Cardiac fibroblast (primary cell): ENCODE measurements around the gene NEO1.

ENCODE experiments used
- DNase-seq, 2 donors: peaks; one replicate each; pipeline versions ENCODE4 v3.0.0 to v3.0.0-alpha.2; 2010; ENCODE audit warnings: low read depth in 2 of 2
- H3K4me3 ChIP-seq, 2 donors: replicated peaks in 1 of 2; 1 replicate in 1 of 2; 2 replicates in 1 of 2; pipeline ENCODE4 v1.5.1; 2011; ENCODE audit warnings: low read depth in 2 of 2, low read length in 2 of 2, mild to moderate bottlenecking in 2 of 2, moderate library complexity in 1 of 2
- TF ChIP-seq, protein P1 (sequence below): IDR thresholded peaks from one replicate; pipeline ENCODE4 v1.5.1; 2011; ENCODE audit warnings: low read depth, mild to moderate bottlenecking, low read length, inconsistent platforms

The NEO1 gene

DNA sequence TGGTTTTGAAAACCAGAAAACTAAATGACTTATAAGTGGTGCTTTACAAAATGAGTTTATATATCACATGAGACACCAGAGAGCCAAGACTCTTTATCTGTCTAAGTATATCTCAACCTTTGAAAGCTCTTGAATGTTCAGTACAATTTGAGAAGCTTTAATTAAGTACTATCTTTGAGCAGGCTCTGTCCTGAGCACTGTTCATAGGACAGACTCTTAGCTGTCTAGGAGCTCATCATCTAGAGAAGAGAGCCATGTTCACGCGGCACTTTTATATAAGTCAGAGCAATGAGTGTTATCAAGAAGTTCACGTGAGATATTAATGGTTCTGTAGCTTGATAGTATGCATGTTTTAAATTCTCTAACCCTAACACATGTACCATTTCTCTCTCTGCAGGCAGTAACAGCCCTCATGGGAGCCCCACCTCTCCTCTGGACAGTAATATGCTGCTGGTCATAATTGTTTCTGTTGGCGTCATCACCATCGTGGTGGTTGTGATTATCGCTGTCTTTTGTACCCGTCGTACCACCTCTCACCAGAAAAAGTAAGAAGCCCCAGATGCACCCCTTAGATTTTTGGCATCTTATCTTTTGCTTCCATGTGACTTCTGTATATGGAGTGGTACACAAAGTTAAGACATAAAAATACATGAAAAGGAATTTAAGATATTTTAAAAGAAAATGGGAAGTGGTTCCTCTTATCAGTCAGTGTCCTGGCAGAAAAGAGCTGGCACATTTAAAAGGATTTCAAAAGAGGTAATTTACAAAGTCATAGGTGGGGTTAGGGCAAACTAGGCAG is 230.5 kb downstream of the NEO1 start:
- no peak for DNase-seq
- H3K4me3 ChIP-seq = no peak overlapping the region
- TF ChIP-seq, protein P1, sequence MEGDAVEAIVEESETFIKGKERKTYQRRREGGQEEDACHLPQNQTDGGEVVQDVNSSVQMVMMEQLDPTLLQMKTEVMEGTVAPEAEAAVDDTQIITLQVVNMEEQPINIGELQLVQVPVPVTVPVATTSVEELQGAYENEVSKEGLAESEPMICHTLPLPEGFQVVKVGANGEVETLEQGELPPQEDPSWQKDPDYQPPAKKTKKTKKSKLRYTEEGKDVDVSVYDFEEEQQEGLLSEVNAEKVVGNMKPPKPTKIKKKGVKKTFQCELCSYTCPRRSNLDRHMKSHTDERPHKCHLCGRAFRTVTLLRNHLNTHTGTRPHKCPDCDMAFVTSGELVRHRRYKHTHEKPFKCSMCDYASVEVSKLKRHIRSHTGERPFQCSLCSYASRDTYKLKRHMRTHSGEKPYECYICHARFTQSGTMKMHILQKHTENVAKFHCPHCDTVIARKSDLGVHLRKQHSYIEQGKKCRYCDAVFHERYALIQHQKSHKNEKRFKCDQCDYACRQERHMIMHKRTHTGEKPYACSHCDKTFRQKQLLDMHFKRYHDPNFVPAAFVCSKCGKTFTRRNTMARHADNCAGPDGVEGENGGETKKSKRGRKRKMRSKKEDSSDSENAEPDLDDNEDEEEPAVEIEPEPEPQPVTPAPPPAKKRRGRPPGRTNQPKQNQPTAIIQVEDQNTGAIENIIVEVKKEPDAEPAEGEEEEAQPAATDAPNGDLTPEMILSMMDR = no peak

DNA sequence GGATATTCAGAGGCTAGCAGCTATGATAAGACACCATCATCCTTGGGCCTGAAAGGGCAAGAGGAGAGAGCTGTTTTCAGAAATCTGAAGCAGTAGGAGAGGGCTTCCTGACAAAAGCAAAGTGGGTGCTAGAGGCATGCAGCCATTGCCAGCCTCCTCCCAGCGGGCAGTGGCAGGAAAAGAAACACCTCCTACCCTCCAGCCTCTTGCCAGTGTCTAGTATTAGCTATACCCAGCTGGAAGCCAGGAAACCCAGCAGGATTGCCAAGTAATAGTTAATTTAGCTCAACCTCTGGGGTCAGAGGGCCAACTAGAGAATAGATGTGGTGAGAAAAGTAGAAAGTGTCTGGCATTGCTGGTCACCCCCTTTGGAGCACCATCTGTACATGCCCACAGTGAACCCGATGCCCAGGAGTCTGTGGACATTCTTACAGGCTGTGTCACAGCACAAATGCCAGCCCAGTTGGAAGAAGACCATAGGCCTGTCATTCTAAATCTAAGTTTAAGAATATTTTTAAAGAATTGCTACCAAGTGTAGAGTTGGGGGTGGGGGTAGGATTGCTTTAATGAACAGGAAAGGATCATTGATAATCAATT is 231.2 kb downstream of the NEO1 start:
- no peak overlapping the region for H3K4me3 ChIP-seq
- TF ChIP-seq, protein P1 = no peak
- DNase-seq = peak in 1 of 2 donors; percentile 4

DNA sequence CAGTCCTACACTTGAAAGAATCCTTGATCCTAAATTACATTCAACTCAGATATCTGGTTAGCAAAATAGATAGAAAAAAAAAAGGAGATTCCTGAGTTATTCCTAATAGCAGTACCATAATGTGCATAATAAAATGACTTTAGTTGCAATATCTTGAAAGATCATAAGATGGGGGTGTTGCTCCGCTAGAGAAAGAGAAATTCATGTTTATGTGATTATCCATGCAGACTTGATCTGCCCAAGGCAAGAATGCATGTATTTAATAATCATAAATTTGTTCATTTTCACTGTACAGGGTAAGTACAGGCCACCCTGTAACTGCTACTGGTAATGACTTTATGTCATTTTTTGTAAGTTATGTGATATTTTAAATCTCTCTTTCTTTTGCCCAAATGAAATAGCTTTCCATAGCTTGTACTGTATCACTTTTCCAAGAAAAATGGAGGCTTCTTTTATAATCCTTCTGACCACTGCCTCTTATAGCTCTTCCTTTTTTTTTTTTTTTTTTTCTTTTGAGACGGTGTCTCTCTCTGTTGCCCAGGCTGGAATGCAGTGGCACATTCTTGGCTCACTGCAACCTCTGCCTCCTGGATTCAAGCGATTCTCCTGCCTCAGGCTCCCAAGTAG is 231.9 kb downstream of the NEO1 start:
- peak; percentile 33 to 39 for DNase-seq
- TF ChIP-seq, protein P1 = peak; percentile 25
- H3K4me3 ChIP-seq = no peak overlapping the region

DNA sequence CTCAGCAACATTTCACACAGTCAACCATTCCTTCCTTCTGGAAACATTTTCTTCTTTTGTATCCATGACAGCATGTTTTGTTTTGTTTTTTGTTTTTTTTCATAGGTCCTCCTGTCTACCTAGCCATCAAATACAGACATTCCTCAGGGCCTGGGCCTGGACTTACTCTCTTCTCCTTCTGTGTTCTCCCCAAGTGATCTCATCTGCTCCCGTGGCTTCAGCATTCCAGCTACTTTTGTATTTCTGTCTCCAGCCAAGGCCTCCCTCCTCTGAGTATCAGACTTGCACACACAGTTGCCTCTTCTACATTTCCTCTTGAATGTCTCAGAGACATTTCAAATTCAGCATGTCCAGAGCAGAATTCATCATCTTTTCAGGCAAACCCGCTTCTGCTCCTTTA is 234.0 kb downstream of the NEO1 start:
- peak; percentile 9 for DNase-seq
- no peak overlapping the region for H3K4me3 ChIP-seq
- TF ChIP-seq, protein P1 = no peak

DNA sequence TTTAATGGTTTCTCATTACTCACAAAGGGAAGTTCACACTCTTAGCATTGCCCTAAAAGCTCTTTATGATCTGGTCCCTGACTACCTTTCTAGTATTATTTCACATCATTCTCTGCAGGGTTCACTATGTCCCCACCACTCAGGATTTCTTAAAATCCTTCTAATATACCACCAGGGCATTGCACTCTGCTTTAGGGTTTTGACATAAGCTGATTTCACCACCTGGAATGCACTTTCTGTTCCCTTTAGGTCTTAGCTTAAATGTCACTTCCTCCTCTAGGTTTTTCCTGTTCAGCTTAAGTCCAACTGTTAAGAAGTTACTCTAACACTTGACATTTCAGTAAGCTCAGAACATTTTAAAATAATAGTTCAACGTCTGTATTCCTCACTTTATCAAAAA is 234.8 kb downstream of the NEO1 start:
- no peak for DNase-seq
- H3K4me3 ChIP-seq = no peak overlapping the region
- TF ChIP-seq, protein P1 = no peak

DNA sequence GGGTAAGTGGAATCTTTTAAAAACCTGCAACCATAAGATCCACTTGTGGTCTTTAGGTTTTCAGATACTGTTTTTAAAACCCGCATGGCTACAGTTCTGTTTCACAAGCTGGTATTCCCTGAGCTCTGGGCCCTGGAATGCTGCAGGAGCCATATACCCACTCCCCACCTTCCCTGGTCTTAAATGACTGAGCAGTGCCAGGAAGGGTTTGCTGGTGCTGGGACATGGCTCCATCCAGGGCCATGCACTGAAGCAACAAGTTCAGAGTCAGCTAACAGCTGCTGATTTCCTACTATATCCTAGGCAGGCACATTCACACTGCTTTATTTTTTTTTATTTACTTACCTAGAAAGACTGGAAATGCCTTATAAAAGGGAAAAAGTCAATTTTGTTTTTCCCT is 239.2 kb downstream of the NEO1 start:
- H3K4me3 ChIP-seq = no peak overlapping the region
- no peak for DNase-seq
- TF ChIP-seq, protein P1 = no peak
